HCT116 (cell line): ENCODE results near the gene TRAF3. TPM values are rescaled to one million over a fixed set of nuclear protein-coding genes. Genes with fewer than 3 reads are reported as not detected.

Source experiments
- ATAC-seq: fragments of 200-7000 bp; cut with Tn5 transposase; 2 replicates; pipeline ENCODE4 v1.9.1; 2020; ENCODE audit warnings: mild to moderate bottlenecking, moderate library complexity
- BruUV-seq: library from RNA; stranded (reverse); fragments of 400-500 nt; replicated peaks from 2 replicates; lab custom pipeline; 2021; lab: Mats Ljungman, UMichigan
- CTCF ChIA-PET: fragments of 300-600 bp; sonication (Branson Sonifier 250); formaldehyde crosslinking; loops from one replicate; lab custom pipeline; 2021; ENCODE audit warnings: antibody characterized with exemption; lab: Charles Lee
- POLR2A ChIA-PET: fragments of 300-600, 350-600 bp; sonication (Branson Sonifier 250); formaldehyde crosslinking; loops from one replicate; lab custom pipeline; 2021; ENCODE audit warnings: antibody characterized with exemption; lab: Charles Lee
- RAD21 ChIA-PET, 2 experiments: fragments of 300-600 bp; sonication (Branson Sonifier 250); formaldehyde crosslinking; loops; one replicate each; lab custom pipeline; 2023; ENCODE audit warnings: low total read pairs in 2 of 2; ENCODE audit not compliant: uncharacterized antibody in 2 of 2, unreplicated experiment in 2 of 2, low non-redundant PET in 1 of 2; lab: Charles Lee
- DNase-seq: peaks from one replicate; pipeline ENCODE4 v3.0.0-alpha.2; 2010; ENCODE audit warnings: low read depth, low spot score
- H2AFZ ChIP-seq: fragments of 200-600 bp; shearing (Covaris generic), sonication (generic); 2 replicates; pipeline ENCODE4 v1.6.1; 2017; ENCODE audit warnings: low read depth, mixed run types, mixed read lengths, antibody characterized with exemption, low read length; ENCODE audit not compliant: poor library complexity, severe bottlenecking
- H3K27ac ChIP-seq: 2 replicates; pipeline ENCODE4 v1.5.1; 2012; ENCODE audit warnings: low read depth, low read length
- H3K27me3 ChIP-seq: fragments of 200-600 bp; sonication (generic); 2 replicates; pipeline ENCODE4 v1.6.1; 2016; ENCODE audit warnings: mixed run types, low read length, mixed read lengths; ENCODE audit not compliant: insufficient read depth
- H3K36me3 ChIP-seq, 2 experiments: fragments of 200-500 bp in 1 of 2; fragments of 200-600 bp in 1 of 2; sonication (Bioruptor generic) in 1 of 2; sonication (generic) in 1 of 2; 2 replicates each; pipeline versions ENCODE4 v1.5.1 to v1.6.1; 2014 to 2016; ENCODE audit warnings: low read length in 2 of 2, inconsistent platforms in 1 of 2, mixed read lengths in 1 of 2, mixed run types in 1 of 2; ENCODE audit not compliant: insufficient read depth in 2 of 2, control insufficient read depth in 1 of 2
- H3K4me1 ChIP-seq, 2 experiments: fragments of 200-600 bp in 1 of 2; sonication (generic) in 1 of 2; 2 replicates each; pipeline versions ENCODE4 v1.5.1 to v1.6.1; 2012 to 2017; ENCODE audit warnings: low read length in 2 of 2, inconsistent platforms in 1 of 2, mild to moderate bottlenecking in 1 of 2, mixed read lengths in 1 of 2, mixed run types in 1 of 2, moderate library complexity in 1 of 2; ENCODE audit not compliant: insufficient read depth in 2 of 2, control insufficient read depth in 1 of 2
- H3K4me2 ChIP-seq: fragments of 200-600 bp; sonication (generic); 2 replicates; pipeline ENCODE4 v1.6.1; 2017; ENCODE audit warnings: mixed run types, low read length, mixed read lengths
- H3K4me3 ChIP-seq, 2 experiments: fragments of 200-600 bp in 1 of 2; sonication (generic) in 1 of 2; replicated peaks in 1 of 2; 2 replicates each; pipeline ENCODE4 v1.5.1; 2011 to 2016; ENCODE audit warnings: low read length in 2 of 2, control low read depth in 1 of 2, low read depth in 1 of 2, mild to moderate bottlenecking in 1 of 2, mixed read lengths in 1 of 2, mixed run types in 1 of 2
- H3K79me2 ChIP-seq: fragments of 200-600 bp; sonication (generic); 2 replicates; pipeline ENCODE4 v1.6.1; 2017; ENCODE audit warnings: mild to moderate bottlenecking, mixed run types, low read length, moderate library complexity, mixed read lengths; ENCODE audit not compliant: insufficient read depth
- H3K9ac ChIP-seq: fragments of 200-600 bp; sonication (generic); 2 replicates; pipeline ENCODE4 v1.6.1; 2016; ENCODE audit warnings: low read length, mixed read lengths
- H3K9me2 ChIP-seq: fragments of 200-600 bp; sonication (generic), shearing (Covaris generic); 2 replicates; pipeline ENCODE4 v1.6.1; 2017; ENCODE audit warnings: mixed run types, mild to moderate bottlenecking, moderate library complexity; ENCODE audit not compliant: insufficient read depth
- H3K9me3 ChIP-seq, 2 experiments: fragments of 200-500 bp in 1 of 2; fragments of 200-600 bp in 1 of 2; sonication (Bioruptor generic) in 1 of 2; sonication (generic) in 1 of 2; 2 replicates each; pipeline ENCODE4 v1.6.1; 2014 to 2017; ENCODE audit warnings: low read length in 2 of 2, mixed read lengths in 2 of 2, inconsistent platforms in 1 of 2, low read depth in 1 of 2, mild to moderate bottlenecking in 1 of 2, mixed run types in 1 of 2, moderate library complexity in 1 of 2; ENCODE audit not compliant: control insufficient read depth in 1 of 2, insufficient read depth in 1 of 2
- H4K20me1 ChIP-seq: fragments of 200-600 bp; sonication (generic), shearing (Covaris generic); 2 replicates; pipeline ENCODE4 v1.6.1; 2017; ENCODE audit warnings: mixed run types, mild to moderate bottlenecking, moderate library complexity; ENCODE audit not compliant: insufficient read depth
- ATF3 ChIP-seq: IDR thresholded peaks from 2 replicates; pipeline ENCODE4 v1.6.1; 2012
- CTCF ChIP-seq, 3 experiments: fragments of 200-600 bp in 1 of 3; sonication (generic) in 1 of 3; IDR thresholded peaks in 2 of 3; conservative IDR thresholded peaks in 1 of 3; 2 replicates each; pipeline ENCODE4 v1.5.1; 2012 to 2017; ENCODE audit warnings: low read depth in 2 of 3, low read length in 2 of 3, antibody characterized with exemption in 1 of 3, borderline replicate concordance in 1 of 3, control low read depth in 1 of 3, mild to moderate bottlenecking in 1 of 3, mixed read lengths in 1 of 3, mixed run types in 1 of 3, moderate library complexity in 1 of 3; ENCODE audit not compliant: insufficient read depth in 1 of 3
- EGR1 ChIP-seq: IDR thresholded peaks from 2 replicates; pipeline ENCODE4 v1.6.1; 2012; ENCODE audit warnings: low read depth
- MAX ChIP-seq: IDR thresholded peaks from 2 replicates; pipeline ENCODE4 v1.6.1; 2012
- POLR2AphosphoS5 ChIP-seq: IDR thresholded peaks from 2 replicates; pipeline ENCODE4 v1.6.1; 2011; ENCODE audit warnings: mild to moderate bottlenecking, low read depth, low read length, moderate library complexity
- RAD21 ChIP-seq: IDR thresholded peaks from 2 replicates; pipeline ENCODE4 v1.6.1; 2012; ENCODE audit warnings: low read depth, mild to moderate bottlenecking
- SIN3A ChIP-seq: IDR thresholded peaks from 2 replicates; pipeline ENCODE4 v1.6.1; 2012; ENCODE audit warnings: low read depth
- TCF7L2 ChIP-seq: IDR thresholded peaks from 2 replicates; pipeline ENCODE4 v1.7.0; 2011; ENCODE audit warnings: borderline replicate concordance, inconsistent platforms; ENCODE audit not compliant: insufficient read depth, insufficient read length; ENCODE audit errors: extremely low read depth
- ZFX ChIP-seq: fragments of 450-650 bp; IDR thresholded peaks from 2 replicates; pipeline ENCODE4 v1.6.1; 2017
- intact Hi-C: fragments of 100-400 bp; cut with micrococcal nuclease; formaldehyde crosslinking; loops from 2 replicates; pipeline ENCODE4 v1.10.0; 2022
- total RNA-seq: library from RNA; stranded (reverse); gene quantifications from one replicate; pipeline ENCODE4 v1.2.1, GENCODE V29; 2021; ENCODE audit not compliant: unreplicated experiment
- TF ChIP-seq, protein P1 (sequence below): IDR thresholded peaks from 2 replicates; pipeline ENCODE4 v1.6.1; 2012; ENCODE audit warnings: low read depth

TRAF3 gene
- total RNA-seq, 1 experiment from 2014 or later, result 32.1 TPM

- Histone ChIP-seq H3K9me2 (no peaks in the 10 kb centered on the region), H3K79me2 (no peaks in the 10 kb centered on the region), H3K27me3 (no peaks in the 10 kb centered on the region), H4K20me1 (no peaks in the 10 kb centered on the region), H2AFZ (no peak overlapping the region), H3K4me1 (no peaks in the 10 kb centered on the region), H3K4me2 (no peak overlapping the region), H3K4me3 (no peak overlapping the region), H3K9ac (no peak overlapping the region), H3K27ac (no peak overlapping the region), H3K36me3 (peaks cover 0 to 17% of the 10 kb centered on the region in 2 experiments; a peak in 2 of 4 replicates), H3K9me3 (no peaks in the 10 kb centered on the region)
- RAD21 ChIA-PET, result no interaction called here
- CTCF ChIA-PET, result no interaction called here
- TF ChIP-seq RAD21, result no peak
- no peak for TF ChIP-seq POLR2AphosphoS5
- no peak for TF ChIP-seq TCF7L2
- POLR2A ChIA-PET, result no interaction called here
- DNase-seq (no peak), ATAC-seq (no peak)
- no TSS peak for BruUV-seq
- intact Hi-C loops, result no loop called here
Measured at GRCh38 chr14:102902523-102903247, 125.4 kb downstream of the TRAF3 start.

DNA sequence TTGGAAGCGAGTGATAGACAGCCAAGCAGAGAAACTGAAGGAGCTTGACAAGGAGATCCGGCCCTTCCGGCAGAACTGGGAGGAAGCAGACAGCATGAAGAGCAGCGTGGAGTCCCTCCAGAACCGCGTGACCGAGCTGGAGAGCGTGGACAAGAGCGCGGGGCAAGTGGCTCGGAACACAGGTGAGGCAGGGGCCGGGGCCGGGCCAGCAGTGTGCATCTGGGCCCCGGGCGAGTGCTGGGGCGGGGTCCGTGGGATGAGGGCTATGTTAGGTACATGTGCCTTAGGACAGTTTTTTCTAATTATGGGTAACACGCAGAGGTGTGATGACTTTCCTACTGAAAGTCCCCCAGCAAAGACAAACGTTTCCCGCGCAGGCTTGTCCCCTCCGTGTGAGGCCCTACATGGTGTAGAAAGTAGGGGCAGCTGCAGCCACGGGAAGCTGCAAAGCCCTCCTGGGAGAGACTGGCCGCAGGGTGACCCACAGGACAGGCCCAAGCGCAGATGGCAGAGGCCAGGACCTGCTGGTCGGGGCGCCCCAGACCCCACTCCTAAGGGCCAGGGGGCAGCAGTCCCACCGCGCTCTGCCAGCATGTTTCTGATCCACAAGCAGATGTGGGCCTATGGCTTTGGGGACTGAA lies 126.1 kb downstream of the TRAF3 start:
- Histone ChIP-seq H3K4me1 (no peaks in the 10 kb centered on the region), H3K27me3 (no peaks in the 10 kb centered on the region), H2AFZ (no peak overlapping the region), H3K4me3 (no peak overlapping the region), H3K27ac (no peak overlapping the region), H4K20me1 (no peaks in the 10 kb centered on the region), H3K79me2 (no peaks in the 10 kb centered on the region), H3K36me3 (peaks cover 0 to 15% of the 10 kb centered on the region in 2 experiments; a peak in 2 of 4 replicates), H3K9me2 (no peaks in the 10 kb centered on the region), H3K4me2 (no peak overlapping the region), H3K9me3 (no peaks in the 10 kb centered on the region), H3K9ac (no peak overlapping the region)
- BruUV-seq, result no TSS peak
- ATAC-seq (no peak), DNase-seq (no peak)
- TF ChIP-seq, protein P1, sequence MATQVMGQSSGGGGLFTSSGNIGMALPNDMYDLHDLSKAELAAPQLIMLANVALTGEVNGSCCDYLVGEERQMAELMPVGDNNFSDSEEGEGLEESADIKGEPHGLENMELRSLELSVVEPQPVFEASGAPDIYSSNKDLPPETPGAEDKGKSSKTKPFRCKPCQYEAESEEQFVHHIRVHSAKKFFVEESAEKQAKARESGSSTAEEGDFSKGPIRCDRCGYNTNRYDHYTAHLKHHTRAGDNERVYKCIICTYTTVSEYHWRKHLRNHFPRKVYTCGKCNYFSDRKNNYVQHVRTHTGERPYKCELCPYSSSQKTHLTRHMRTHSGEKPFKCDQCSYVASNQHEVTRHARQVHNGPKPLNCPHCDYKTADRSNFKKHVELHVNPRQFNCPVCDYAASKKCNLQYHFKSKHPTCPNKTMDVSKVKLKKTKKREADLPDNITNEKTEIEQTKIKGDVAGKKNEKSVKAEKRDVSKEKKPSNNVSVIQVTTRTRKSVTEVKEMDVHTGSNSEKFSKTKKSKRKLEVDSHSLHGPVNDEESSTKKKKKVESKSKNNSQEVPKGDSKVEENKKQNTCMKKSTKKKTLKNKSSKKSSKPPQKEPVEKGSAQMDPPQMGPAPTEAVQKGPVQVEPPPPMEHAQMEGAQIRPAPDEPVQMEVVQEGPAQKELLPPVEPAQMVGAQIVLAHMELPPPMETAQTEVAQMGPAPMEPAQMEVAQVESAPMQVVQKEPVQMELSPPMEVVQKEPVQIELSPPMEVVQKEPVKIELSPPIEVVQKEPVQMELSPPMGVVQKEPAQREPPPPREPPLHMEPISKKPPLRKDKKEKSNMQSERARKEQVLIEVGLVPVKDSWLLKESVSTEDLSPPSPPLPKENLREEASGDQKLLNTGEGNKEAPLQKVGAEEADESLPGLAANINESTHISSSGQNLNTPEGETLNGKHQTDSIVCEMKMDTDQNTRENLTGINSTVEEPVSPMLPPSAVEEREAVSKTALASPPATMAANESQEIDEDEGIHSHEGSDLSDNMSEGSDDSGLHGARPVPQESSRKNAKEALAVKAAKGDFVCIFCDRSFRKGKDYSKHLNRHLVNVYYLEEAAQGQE, result no peak
- TF ChIP-seq MAX (no peak), CTCF (IDR thresholded peaks at IDR 0.05 in 2 of 3, conservative IDR thresholded peaks at IDR 0.05 in 1 of 3; ENCODE audit: borderline replicate concordance in 1 of 3, insufficient read depth in 1 of 3, low read depth in 2 of 3, low read length in 2 of 3) (no peak), SIN3A (no peak), EGR1 (no peak), ATF3 (no peak), ZFX (no peak)
- RAD21 ChIA-PET, result no interaction called here
- CTCF ChIA-PET, result no interaction called here
- intact Hi-C loops, result no loop called here
- POLR2A ChIA-PET, result no interaction called here
